GM10266 (cell line): Measurements from ENCODE around the gene CTNNA3.
"Not testable (repeated sequence)": the region's sequence is repeated elsewhere in the genome, so short reads cannot be mapped to it uniquely, and the experiment has no call there.

Source experiments
- DNase-seq: peaks from one replicate; pipeline ENCODE4 v3.0.0; 2012; ENCODE audit errors: extremely low spot score
- TF ChIP-seq, protein P1 (sequence below): IDR thresholded peaks from 2 replicates; pipeline ENCODE4 v1.5.1; 2012; ENCODE audit warnings: mild to moderate bottlenecking, low read depth; ENCODE audit not compliant: control insufficient read depth, insufficient read depth; ENCODE audit errors: missing control alignments

CTNNA3 gene

DNA sequence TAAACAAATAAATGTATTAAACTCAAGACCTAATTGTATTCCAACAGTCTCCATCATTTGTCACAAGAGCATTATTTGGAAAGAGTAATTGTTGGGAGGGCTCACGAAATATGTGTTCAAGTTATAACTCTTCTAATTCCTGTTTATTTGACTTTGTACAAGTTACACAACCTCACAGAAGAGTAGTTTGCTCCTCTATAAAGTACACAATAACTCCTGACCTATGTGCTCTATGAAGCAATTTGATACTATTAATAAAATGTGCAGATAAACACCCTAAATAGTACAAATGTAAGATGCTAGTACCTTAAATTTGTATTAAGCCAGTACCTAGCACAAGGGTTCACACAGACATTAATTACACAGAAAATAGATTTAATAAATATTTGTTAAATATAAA, 484.3 kb downstream of the CTNNA3 start:
- TF ChIP-seq, protein P1, sequence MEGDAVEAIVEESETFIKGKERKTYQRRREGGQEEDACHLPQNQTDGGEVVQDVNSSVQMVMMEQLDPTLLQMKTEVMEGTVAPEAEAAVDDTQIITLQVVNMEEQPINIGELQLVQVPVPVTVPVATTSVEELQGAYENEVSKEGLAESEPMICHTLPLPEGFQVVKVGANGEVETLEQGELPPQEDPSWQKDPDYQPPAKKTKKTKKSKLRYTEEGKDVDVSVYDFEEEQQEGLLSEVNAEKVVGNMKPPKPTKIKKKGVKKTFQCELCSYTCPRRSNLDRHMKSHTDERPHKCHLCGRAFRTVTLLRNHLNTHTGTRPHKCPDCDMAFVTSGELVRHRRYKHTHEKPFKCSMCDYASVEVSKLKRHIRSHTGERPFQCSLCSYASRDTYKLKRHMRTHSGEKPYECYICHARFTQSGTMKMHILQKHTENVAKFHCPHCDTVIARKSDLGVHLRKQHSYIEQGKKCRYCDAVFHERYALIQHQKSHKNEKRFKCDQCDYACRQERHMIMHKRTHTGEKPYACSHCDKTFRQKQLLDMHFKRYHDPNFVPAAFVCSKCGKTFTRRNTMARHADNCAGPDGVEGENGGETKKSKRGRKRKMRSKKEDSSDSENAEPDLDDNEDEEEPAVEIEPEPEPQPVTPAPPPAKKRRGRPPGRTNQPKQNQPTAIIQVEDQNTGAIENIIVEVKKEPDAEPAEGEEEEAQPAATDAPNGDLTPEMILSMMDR = no peak
- no peak for DNase-seq

DNA sequence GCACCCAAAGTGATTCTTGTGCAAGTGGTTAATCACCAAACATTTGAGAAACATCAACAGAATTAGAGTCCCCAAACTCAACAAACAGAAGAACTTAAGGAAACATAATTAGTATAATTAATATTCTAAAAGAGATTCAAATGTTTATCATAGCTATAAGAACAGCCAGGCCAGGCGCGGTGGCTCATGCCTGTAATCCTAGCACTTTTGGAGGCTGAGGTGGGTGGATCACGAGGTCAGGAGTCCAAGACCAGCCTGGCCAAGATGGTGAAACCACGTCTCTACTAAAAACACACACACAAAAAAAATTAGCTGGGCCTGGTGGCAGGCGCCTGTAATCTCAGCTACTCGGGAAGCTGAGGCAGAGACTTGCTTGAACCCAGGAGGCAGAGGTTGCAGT, 488.1 kb downstream of the CTNNA3 start:
- not testable (repeated sequence) for DNase-seq

DNA sequence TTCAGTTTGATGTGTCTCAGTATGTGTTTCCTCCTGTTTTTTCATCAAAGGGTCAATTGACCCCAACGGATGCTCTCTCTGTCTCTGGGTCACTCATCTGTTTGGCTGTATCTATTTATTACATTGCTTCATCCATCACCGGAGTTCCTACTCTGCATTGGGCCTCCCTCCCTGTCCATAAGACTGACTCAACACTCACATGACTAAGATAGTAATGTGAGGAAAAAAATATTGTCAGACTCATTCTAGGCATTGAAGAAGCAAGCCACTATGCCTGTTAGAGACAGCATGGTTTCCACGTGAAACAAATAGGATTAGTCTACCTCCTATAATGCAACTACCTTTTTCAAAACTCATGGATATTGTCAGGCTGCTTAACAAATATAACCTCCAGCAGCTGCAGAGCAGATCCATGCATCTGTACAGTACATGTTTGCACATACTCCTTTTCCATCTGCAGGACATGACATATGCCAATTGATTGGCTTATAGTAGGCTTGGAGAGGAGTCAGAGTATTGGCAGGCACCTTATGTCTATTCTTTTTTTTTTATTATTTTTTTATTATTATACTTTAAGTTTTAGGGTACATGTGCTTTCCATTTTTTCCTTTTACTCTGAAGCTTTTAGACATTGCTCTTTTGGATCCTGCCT, 495.0 kb downstream of the CTNNA3 start:
- no peak for DNase-seq
- TF ChIP-seq, protein P1 = no peak

DNA sequence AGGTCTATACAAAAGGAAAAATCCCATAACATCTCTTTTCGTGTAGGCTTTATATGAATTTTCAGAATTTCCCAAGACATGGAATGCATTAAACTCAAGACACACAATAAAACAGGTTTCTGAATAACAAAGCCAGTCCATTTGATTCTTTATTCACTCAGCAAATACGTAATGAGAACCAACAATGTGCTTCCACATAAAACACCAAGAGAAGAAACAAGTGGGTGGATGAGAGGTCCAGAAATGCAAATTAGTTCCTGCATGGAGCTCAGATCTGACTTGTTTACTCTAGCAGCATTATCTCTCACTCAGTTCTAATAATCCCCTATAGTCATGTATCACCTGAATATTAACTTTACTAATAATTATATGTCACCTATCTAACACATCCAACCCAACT, 520.6 kb downstream of the CTNNA3 start:
- TF ChIP-seq, protein P1 = no peak
- no peak for DNase-seq

DNA sequence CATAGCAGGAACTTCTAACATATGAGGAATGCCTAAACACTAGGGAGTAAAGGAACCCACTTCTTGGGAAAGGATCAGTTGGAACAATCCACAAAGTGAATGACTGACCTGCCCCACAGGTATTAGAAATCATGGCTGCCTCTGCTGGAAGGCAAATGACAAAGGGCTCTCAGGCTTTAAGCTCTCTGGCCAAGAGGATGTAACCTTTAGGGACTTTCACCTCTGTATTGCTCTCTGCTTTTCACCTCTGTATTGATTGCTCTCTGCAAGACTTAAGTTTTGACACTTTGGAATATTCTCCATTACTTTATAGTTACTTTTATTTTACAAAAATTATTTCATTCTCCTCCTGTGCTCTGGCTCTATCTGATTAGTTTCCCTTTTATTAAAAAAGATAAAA, 522.2 kb downstream of the CTNNA3 start:
- DNase-seq = no peak
- TF ChIP-seq, protein P1 = no peak

DNA sequence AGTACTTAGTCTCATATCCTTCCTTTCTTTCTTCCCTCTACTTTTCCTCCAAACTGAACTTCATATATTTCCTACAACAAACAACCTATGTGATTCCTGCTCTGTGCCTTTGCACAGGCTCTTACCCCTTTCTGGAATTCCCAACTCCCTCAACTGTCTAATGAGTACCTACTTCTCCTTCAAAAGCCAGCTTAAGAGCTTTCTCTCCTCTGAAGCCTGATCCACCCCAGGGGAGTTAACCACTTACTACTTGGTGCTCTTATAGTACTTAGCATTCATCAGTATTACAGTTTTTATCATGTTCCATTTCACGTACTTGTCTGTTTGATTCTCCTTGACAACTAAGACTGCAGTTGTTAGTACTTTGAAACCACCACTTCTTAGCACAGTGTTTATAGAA, 524.0 kb downstream of the CTNNA3 start:
- DNase-seq = no peak
- TF ChIP-seq, protein P1 = no peak

DNA sequence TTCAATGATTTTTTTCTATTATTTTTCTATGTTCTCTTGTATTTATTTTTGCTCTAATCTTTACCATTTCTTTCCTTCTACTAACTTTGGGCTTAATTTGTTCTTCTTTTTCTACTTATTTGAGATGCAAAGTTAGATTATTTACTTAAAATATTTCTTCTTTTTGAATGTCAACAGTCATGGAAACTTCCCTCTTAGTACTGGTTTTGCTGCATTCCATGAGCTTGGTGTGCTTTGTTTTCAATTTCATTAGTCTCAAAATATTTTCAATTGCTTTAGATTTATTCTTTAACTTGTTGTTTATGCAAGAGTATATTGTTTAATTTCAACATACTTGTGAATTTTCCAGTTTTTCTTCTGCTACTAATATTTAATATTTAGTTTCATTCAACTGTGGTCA, 539.8 kb downstream of the CTNNA3 start:
- DNase-seq = no peak
- TF ChIP-seq, protein P1 = no peak

DNA sequence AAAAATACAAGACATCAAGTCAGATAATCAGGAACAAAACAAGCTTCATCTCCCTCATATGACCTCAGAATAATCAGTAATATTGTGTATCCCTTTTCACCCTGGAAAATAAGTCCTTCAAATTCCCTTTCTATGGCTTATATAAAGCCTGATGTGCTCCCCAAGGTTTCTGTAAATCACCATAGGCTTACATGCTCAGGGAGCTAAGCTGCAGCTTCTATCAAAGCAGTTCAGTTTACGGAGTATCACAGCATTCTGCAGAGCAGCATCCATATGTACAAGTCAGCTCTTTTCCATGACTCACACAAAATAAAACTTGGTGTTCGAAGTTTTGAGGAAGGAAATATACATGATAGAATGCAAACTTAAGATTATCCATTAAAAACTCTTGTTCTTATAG, 544.5 kb downstream of the CTNNA3 start:
- TF ChIP-seq, protein P1 = no peak

More for the DNA sequence above, 544.5 kb downstream of the CTNNA3 start:
- DNase-seq = no peak
